Measurements from ENCODE around the gene GNMT.
"Not testable (repeated sequence)": the region's sequence is repeated elsewhere in the genome, so short reads cannot be mapped to it uniquely, and the experiment has no call there.

The GNMT gene
- total RNA-seq = 0.67 to 1.8 (median 1.5) reads per million in 3 experiments

GRCh38 chr6:42960243-42961019 lies at the start of gene GNMT:
Gene GNMT (plus strand): TSS chr6:42960754. CDS start chr6:42960768, 14 bp downstream.
- peak; percentile 15 for DNase-seq

GRCh38 chr6:42911171-42912021 lies 49.2 kb upstream of the GNMT start:
- no peak for DNase-seq

GRCh38 chr6:42914546-42914945 lies 46.0 kb upstream of the GNMT start:
- no peak for DNase-seq

GRCh38 chr6:42915732-42916131 lies 44.8 kb upstream of the GNMT start, which contains the start of gene PTCRA:
Gene PTCRA (plus strand): TSS chr6:42916053. CDS start chr6:42916070, 17 bp downstream.
- no peak for DNase-seq

- DNase-seq = no peak
Measured at GRCh38 chr6:42916288-42916687, 44.3 kb upstream of the GNMT start.

GRCh38 chr6:42921801-42922200 lies 38.8 kb upstream of the GNMT start:
- DNase-seq = no peak

GRCh38 chr6:42923666-42924065 lies 36.9 kb upstream of the GNMT start:
- DNase-seq = no peak

GRCh38 chr6:42925248-42925857 lies 35.2 kb upstream of the GNMT start:
- DNase-seq = no peak

- peak; percentile 96 for DNase-seq
Measured at GRCh38 chr6:42928986-42929820, 31.4 kb upstream of the GNMT start, which contains the start of gene CNPY3. Gene CNPY3 (plus strand): TSS chr6:42929480. CDS start chr6:42929571, 91 bp downstream.

- DNase-seq = peak; percentile 48
Measured at GRCh38 chr6:42929821-42930360, 30.7 kb upstream of the GNMT start.

- DNase-seq = no peak
Measured at GRCh38 chr6:42932412-42932811, 28.1 kb upstream of the GNMT start.

- DNase-seq = no peak
Measured at GRCh38 chr6:42933205-42933604, 27.3 kb upstream of the GNMT start.

- DNase-seq = no peak
Measured at GRCh38 chr6:42935322-42935721, 25.2 kb upstream of the GNMT start.

GRCh38 chr6:42936398-42936797 lies 24.2 kb upstream of the GNMT start:
- DNase-seq = no peak

GRCh38 chr6:42937548-42938427 lies 22.8 kb upstream of the GNMT start:
- no peak for DNase-seq

GRCh38 chr6:42938428-42938796 lies 22.1 kb upstream of the GNMT start:
- no peak for DNase-seq

GRCh38 chr6:42938987-42939809 lies 21.4 kb upstream of the GNMT start:
- DNase-seq = no peak

GRCh38 chr6:42939810-42940167 lies 20.8 kb upstream of the GNMT start:
- DNase-seq = no peak

GRCh38 chr6:42940493-42941045 lies 20.0 kb upstream of the GNMT start:
- no peak for DNase-seq

GRCh38 chr6:42941356-42941755 lies 19.2 kb upstream of the GNMT start:
- DNase-seq = not testable (repeated sequence)

Data from central memory CD4-positive, alpha-beta T cell (primary cell).